GM23338 (cell line): ENCODE measurements around the gene POLR3E. TPM values are rescaled to one million over a fixed set of nuclear protein-coding genes. Genes with fewer than 3 reads are reported as not detected.

Source experiments
- CREB1 ChIP-seq: fragments of 250-450 bp; sonication (Bioruptor Pico); IDR thresholded peaks from 2 replicates; pipeline ENCODE4 v1.5.0; 2020; ENCODE audit warnings: low read depth, mild to moderate bottlenecking, moderate library complexity
- CTCF ChIP-seq, 2 experiments: fragments of 200-600 bp in 1 of 2; sonication (generic) in 1 of 2; conservative IDR thresholded peaks; 2 replicates each; pipeline versions ENCODE4 v1.5.1 to v1.6.1; 2016 to 2017; ENCODE audit warnings: antibody characterized with exemption in 2 of 2, low read depth in 2 of 2, mild to moderate bottlenecking in 2 of 2, moderate library complexity in 1 of 2
- EZH2phosphoT487 ChIP-seq: fragments of 200-600 bp; sonication (generic); IDR thresholded peaks from one replicate; pipeline ENCODE4 v1.8.1; 2018; ENCODE audit warnings: antibody characterized with exemption; ENCODE audit not compliant: unreplicated experiment
- NANOG ChIP-seq: IDR thresholded peaks from 2 replicates; pipeline ENCODE4 v1.6.1; 2016; ENCODE audit warnings: antibody characterized with exemption, borderline replicate concordance
- POLR2AphosphoS5 ChIP-seq: IDR thresholded peaks from 2 replicates; pipeline ENCODE4 v1.6.1; 2016; ENCODE audit warnings: antibody characterized with exemption, low read depth
- REST ChIP-seq: IDR thresholded peaks from one replicate; pipeline ENCODE4 v1.6.1; 2018; ENCODE audit warnings: antibody characterized with exemption; ENCODE audit not compliant: unreplicated experiment
- STAT1 ChIP-seq: IDR thresholded peaks from one replicate; pipeline ENCODE4 v1.6.1; 2016; ENCODE audit warnings: antibody characterized with exemption; ENCODE audit not compliant: unreplicated experiment
- ZNF114 ChIP-seq: fragments of 250-450 bp; sonication (Bioruptor Pico); IDR thresholded peaks from 2 replicates; pipeline ENCODE4 v1.5.0; 2020; ENCODE audit warnings: mild to moderate bottlenecking, moderate library complexity
- ZNF331 ChIP-seq: fragments of 250-450 bp; sonication (Bioruptor Pico); IDR thresholded peaks from 2 replicates; pipeline ENCODE4 v1.5.0; 2020; ENCODE audit warnings: low read depth, mild to moderate bottlenecking, moderate library complexity
- ZNF462 ChIP-seq: fragments of 250-450 bp; sonication (Bioruptor Pico); IDR thresholded peaks from 2 replicates; pipeline ENCODE4 v1.5.0; 2020; ENCODE audit warnings: mild to moderate bottlenecking, moderate library complexity
- polyA plus RNA-seq: library from polyadenylated mRNA; unstranded; fragments of >200 nt; fragmentation: Nextera tagmentation; extraction: Ambion mirVana; gene quantifications from 2 replicates; pipeline ENCODE4 v1.2.1, GENCODE V29; 2016
- total RNA-seq: library from RNA; depleted of rRNA; stranded (reverse); fragments of >200 nt; shearing (Covaris generic); gene quantifications from 2 replicates; pipeline ENCODE4 v1.2.3, GENCODE V29; 2014

Gene POLR3E
- total and polyA plus RNA-seq, 2 experiments from 2014 or later, result 62.7 to 141 TPM

GRCh38 chr16:22278441-22279230 is 18.6 kb upstream of the POLR3E start (continued):
- TF ChIP-seq ZNF462 (CRISPR knock-in tag), result no peak
- no peak; a peak in 1 of 4 replicates for TF ChIP-seq CTCF (conservative IDR thresholded peaks at IDR 0.05; ENCODE audit: low read depth in 2 of 2)
- TF ChIP-seq NANOG, result no peak
- TF ChIP-seq CREB1, result no peak
- TF ChIP-seq ZNF114, result no peak
- no peak for TF ChIP-seq ZNF331 (CRISPR knock-in tag)
- no peak for TF ChIP-seq POLR2AphosphoS5
- TF ChIP-seq STAT1, result no peak
- no peak for TF ChIP-seq EZH2phosphoT487
- no peak for TF ChIP-seq REST
